ENCODE results near the gene SCGN. TPM values are rescaled to one million over a fixed set of nuclear protein-coding genes. Genes with fewer than 3 reads are reported as not detected.

Gene SCGN
- total RNA-seq, result not detected

DNA sequence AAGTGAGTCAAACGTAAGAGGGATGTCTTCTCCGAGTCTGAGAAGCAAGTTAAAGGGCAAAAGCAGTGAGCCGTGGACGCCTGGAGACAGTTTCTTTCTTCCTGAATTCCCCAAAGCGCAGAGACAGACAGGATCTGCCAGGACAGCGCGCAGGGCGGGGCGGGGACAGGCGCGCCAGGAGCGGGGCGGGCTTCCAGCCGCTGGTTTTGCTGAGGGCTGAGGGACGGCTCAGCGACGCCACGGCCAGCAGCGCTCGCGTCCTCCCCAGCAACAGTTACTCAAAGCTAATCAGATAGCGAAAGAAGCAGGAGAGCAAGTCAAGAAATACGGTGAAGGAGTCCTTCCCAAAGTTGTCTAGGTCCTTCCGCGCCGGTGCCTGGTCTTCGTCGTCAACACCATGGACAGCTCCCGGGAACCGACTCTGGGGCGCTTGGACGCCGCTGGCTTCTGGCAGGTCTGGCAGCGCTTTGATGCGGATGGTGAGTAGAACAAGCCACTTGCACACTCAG, at the start of gene SCGN:
Gene SCGN (plus strand): TSS at position 209 of the 509 bp plus-strand sequence. CDS start 189 bp downstream, at position 398.
- Mint-ChIP-seq H3K27ac (no peak within 1 kb of the TSS), H3K27me3 (peaks cover 54% of the 10 kb centered on the region), H3K36me3 (no peaks in the 10 kb centered on the region), H3K4me1 (no peaks in the 10 kb centered on the region), H3K4me3 (no peak within 1 kb of the TSS), H3K9me3 (no peaks in the 10 kb centered on the region)
- ATAC-seq (ENCODE audit: low read depth) (peak; percentile 61), DNase-seq (peak; percentile 64)
- POLR2A ChIA-PET, result no interaction called here

DNA sequence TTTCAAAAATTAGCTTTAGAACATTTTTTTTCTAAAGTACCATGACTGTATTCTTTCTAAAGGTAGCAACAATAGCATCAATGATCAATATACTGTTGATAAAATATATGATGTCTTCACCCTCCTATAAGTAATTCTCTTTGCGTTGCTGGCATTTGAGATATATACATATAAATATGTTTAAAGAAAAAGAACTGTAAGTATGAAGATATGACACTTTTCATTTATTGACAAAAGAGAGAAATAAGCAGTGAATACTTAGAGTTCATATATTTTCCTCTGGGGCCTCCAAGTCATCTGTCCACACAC, 49.4 kb upstream of the SCGN start:
- Mint-ChIP-seq H3K4me3 (no peak overlapping the region), H3K9me3 (no peaks in the 10 kb centered on the region), H3K27ac (no peak overlapping the region), H3K4me1 (no peaks in the 10 kb centered on the region), H3K27me3 (no peaks in the 10 kb centered on the region), H3K36me3 (no peaks in the 10 kb centered on the region)
- DNase-seq (no peak), ATAC-seq (ENCODE audit: low read depth) (no peak)
- POLR2A ChIA-PET, result no interaction called here

- Mint-ChIP-seq H3K9me3 (no peaks in the 10 kb centered on the region), H3K4me3 (no peak overlapping the region), H3K36me3 (no peaks in the 10 kb centered on the region), H3K27ac (no peak overlapping the region), H3K4me1 (no peaks in the 10 kb centered on the region), H3K27me3 (no peaks in the 10 kb centered on the region)
- DNase-seq (no peak), ATAC-seq (ENCODE audit: low read depth) (no peak)
- POLR2A ChIA-PET, result no interaction called here
These were observed 48.8 kb upstream of the SCGN start for GRCh38 chr6:25603251-25603650.

- peak overlapping the region; percentile 36 for H3K27ac Mint-ChIP-seq
- ATAC-seq (ENCODE audit: low read depth) (no peak), DNase-seq (no peak)
- H3K9me3 Mint-ChIP-seq, result no peaks in the 10 kb centered on the region
- POLR2A ChIA-PET, result no interaction called here
- no peaks in the 10 kb centered on the region for H3K4me1 Mint-ChIP-seq
- H3K27me3 Mint-ChIP-seq, result no peaks in the 10 kb centered on the region
- H3K36me3 Mint-ChIP-seq, result peaks cover 2% of the 10 kb centered on the region
- H3K4me3 Mint-ChIP-seq, result no peak overlapping the region
These were observed 45.9 kb upstream of the SCGN start for GRCh38 chr6:25606151-25606550.

- no peaks in the 10 kb centered on the region for H3K27me3 Mint-ChIP-seq
- no peak overlapping the region for H3K27ac Mint-ChIP-seq
- ATAC-seq (ENCODE audit: low read depth) (no peak), DNase-seq (no peak)
- POLR2A ChIA-PET, result no interaction called here
- H3K9me3 Mint-ChIP-seq, result no peaks in the 10 kb centered on the region
- H3K36me3 Mint-ChIP-seq, result peaks cover 6% of the 10 kb centered on the region
- H3K4me3 Mint-ChIP-seq, result no peak overlapping the region
- no peaks in the 10 kb centered on the region for H3K4me1 Mint-ChIP-seq
These were observed 43.3 kb upstream of the SCGN start for GRCh38 chr6:25608558-25609174.

DNA sequence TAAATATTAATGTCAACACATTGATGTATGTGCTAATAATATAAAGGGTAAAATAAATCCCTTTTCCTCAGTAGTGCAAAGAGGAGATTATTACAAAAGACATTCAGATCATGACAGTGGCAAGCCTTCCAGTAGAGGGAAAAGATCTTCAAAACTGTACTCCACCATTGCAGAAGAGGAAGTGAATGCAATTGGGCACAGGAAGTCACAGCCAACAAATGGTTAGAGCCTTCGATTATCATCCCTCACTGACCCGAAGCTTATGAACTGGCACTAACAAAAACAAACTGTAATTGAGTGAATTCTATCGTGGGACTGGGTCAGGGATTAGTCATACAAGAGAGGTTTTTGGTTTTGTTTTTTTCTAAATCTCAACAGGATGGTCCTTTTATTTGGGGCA, 39.3 kb upstream of the SCGN start:
- Mint-ChIP-seq H3K4me3 (no peak overlapping the region), H3K27me3 (no peaks in the 10 kb centered on the region), H3K36me3 (peaks cover 6% of the 10 kb centered on the region), H3K27ac (no peak overlapping the region), H3K4me1 (no peaks in the 10 kb centered on the region), H3K9me3 (no peaks in the 10 kb centered on the region)
- DNase-seq (no peak), ATAC-seq (ENCODE audit: low read depth) (no peak)
- POLR2A ChIA-PET, result interaction anchor here (0.6 kb wide), 1 partner anchor 914 kb away, joined by 3 read pairs; no protein-coding TSS in a partner anchor

DNA sequence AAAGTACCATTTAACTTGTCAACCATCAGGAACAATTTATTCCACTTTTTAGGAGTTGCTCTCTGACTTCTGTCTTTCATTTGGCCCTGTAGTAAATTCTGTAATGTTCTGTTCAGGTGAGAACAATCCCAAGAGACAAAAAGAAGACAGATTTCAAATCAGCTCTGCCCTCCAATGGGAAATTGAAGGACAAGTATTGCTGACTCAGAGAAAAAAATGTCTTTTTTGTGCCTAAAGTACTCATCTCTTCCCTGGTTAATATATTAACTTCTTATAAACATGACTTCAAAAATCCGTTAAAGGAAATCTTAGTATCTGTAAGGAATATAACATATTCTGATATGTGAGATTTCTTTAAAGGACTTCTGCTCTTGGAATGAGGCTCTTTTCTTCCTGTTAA, 38.6 kb upstream of the SCGN start:
- POLR2A ChIA-PET, result interaction anchor here (0.6 kb wide), 1 partner anchor 915 kb away, joined by 3 read pairs; no protein-coding TSS in a partner anchor
- DNase-seq (no peak), ATAC-seq (ENCODE audit: low read depth) (no peak)
- peaks cover 6% of the 10 kb centered on the region for H3K36me3 Mint-ChIP-seq
- no peak overlapping the region for H3K27ac Mint-ChIP-seq
- H3K4me3 Mint-ChIP-seq, result no peak overlapping the region
- H3K9me3 Mint-ChIP-seq, result no peaks in the 10 kb centered on the region
- no peaks in the 10 kb centered on the region for H3K4me1 Mint-ChIP-seq
- H3K27me3 Mint-ChIP-seq, result no peaks in the 10 kb centered on the region

GRCh38 chr6:25614052-25614451, 38.0 kb upstream of the SCGN start:
- Mint-ChIP-seq H3K4me3 (no peak overlapping the region), H3K9me3 (no peaks in the 10 kb centered on the region), H3K36me3 (peaks cover 6% of the 10 kb centered on the region), H3K27ac (no peak overlapping the region), H3K27me3 (no peaks in the 10 kb centered on the region), H3K4me1 (no peaks in the 10 kb centered on the region)
- POLR2A ChIA-PET, result no interaction called here
- no peak for ATAC-seq (ENCODE audit: low read depth)
- no peak for DNase-seq

GRCh38 chr6:25615471-25615870, 36.5 kb upstream of the SCGN start:
- no peak overlapping the region for H3K27ac Mint-ChIP-seq
- no peaks in the 10 kb centered on the region for H3K9me3 Mint-ChIP-seq
- DNase-seq, result no peak
- POLR2A ChIA-PET, result no interaction called here
- H3K36me3 Mint-ChIP-seq, result peaks cover 5% of the 10 kb centered on the region
- no peak overlapping the region for H3K4me3 Mint-ChIP-seq
- H3K4me1 Mint-ChIP-seq, result no peaks in the 10 kb centered on the region
- no peak for ATAC-seq (ENCODE audit: low read depth)
- H3K27me3 Mint-ChIP-seq, result no peaks in the 10 kb centered on the region

- no peaks in the 10 kb centered on the region for H3K27me3 Mint-ChIP-seq
- ATAC-seq (ENCODE audit: low read depth), result no peak
- H3K4me3 Mint-ChIP-seq, result no peak overlapping the region
- H3K36me3 Mint-ChIP-seq, result no peaks in the 10 kb centered on the region
- POLR2A ChIA-PET, result no interaction called here
- no peak for DNase-seq
- no peak overlapping the region for H3K27ac Mint-ChIP-seq
- H3K4me1 Mint-ChIP-seq, result no peaks in the 10 kb centered on the region
- H3K9me3 Mint-ChIP-seq, result no peaks in the 10 kb centered on the region
These were observed 34.0 kb upstream of the SCGN start for GRCh38 chr6:25617997-25618396.

DNA sequence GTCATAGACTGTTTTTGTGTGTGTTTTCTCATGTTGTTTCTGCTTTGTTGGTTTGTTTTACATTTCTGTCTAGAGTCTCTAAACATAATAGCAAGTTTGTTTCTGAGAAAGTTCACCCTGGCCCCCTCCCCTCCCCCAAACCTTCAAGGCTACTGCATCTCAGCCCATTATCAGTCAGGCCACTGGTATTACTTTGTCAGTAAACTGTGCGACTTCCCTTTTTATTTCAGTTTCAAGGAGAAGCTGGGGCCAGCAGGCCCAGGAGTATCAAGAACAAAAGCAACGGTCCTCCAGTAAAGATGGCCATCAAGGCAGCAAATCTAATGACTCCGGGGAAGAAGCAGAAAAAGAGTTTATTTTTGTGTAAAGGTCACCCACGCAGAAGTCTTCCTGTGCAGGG, 32.8 kb upstream of the SCGN start:
- no peaks in the 10 kb centered on the region for H3K4me1 Mint-ChIP-seq
- no peaks in the 10 kb centered on the region for H3K9me3 Mint-ChIP-seq
- no peak overlapping the region for H3K4me3 Mint-ChIP-seq
- DNase-seq (no peak), ATAC-seq (ENCODE audit: low read depth) (no peak)
- H3K27ac Mint-ChIP-seq, result no peak overlapping the region
- POLR2A ChIA-PET, result no interaction called here
- H3K36me3 Mint-ChIP-seq, result no peaks in the 10 kb centered on the region
- no peaks in the 10 kb centered on the region for H3K27me3 Mint-ChIP-seq

GRCh38 chr6:25620391-25620790, 31.6 kb upstream of the SCGN start:
- POLR2A ChIA-PET, result no interaction called here
- H3K4me1 Mint-ChIP-seq, result no peaks in the 10 kb centered on the region
- H3K4me3 Mint-ChIP-seq, result no peak overlapping the region
- H3K9me3 Mint-ChIP-seq, result no peaks in the 10 kb centered on the region
- ATAC-seq (ENCODE audit: low read depth) (no peak), DNase-seq (no peak)
- H3K27ac Mint-ChIP-seq, result no peak overlapping the region
- H3K36me3 Mint-ChIP-seq, result no peaks in the 10 kb centered on the region
- H3K27me3 Mint-ChIP-seq, result no peaks in the 10 kb centered on the region

GRCh38 chr6:25623065-25623464, 28.9 kb upstream of the SCGN start:
- no peak overlapping the region for H3K4me3 Mint-ChIP-seq
- DNase-seq, result no peak
- H3K27me3 Mint-ChIP-seq, result peaks cover 4% of the 10 kb centered on the region
- no peaks in the 10 kb centered on the region for H3K9me3 Mint-ChIP-seq
- no peak overlapping the region for H3K27ac Mint-ChIP-seq
- no peaks in the 10 kb centered on the region for H3K4me1 Mint-ChIP-seq
- no peak for ATAC-seq (ENCODE audit: low read depth)
- no peaks in the 10 kb centered on the region for H3K36me3 Mint-ChIP-seq
- POLR2A ChIA-PET, result no interaction called here

- ATAC-seq (ENCODE audit: low read depth) (no peak), DNase-seq (no peak)
- Mint-ChIP-seq H3K4me3 (no peak overlapping the region), H3K27ac (no peak overlapping the region), H3K4me1 (no peaks in the 10 kb centered on the region), H3K36me3 (no peaks in the 10 kb centered on the region), H3K9me3 (no peaks in the 10 kb centered on the region), H3K27me3 (peaks cover 4% of the 10 kb centered on the region)
- POLR2A ChIA-PET, result no interaction called here
These were observed 28.1 kb upstream of the SCGN start for GRCh38 chr6:25623879-25624278.

DNA sequence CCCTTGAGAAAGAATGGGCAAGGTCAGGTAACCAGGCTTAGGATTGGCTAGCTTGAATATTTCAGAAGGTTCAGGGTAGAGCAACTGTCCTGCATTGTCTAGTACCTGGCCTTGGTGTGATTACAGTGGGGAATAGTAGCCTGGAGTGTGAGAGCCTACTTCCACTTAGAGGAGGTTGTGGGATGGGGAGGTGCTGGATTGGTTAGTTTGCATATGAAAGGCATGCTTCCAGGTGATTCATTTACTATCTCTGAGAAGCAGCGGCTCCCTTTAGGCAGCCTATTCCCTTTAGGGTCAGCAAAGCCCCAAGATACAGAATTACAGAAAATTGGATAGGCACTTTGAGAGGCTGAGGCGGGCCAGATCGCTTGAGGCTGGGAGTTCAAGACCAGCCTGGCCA, 25.0 kb upstream of the SCGN start:
- Mint-ChIP-seq H3K27me3 (peaks cover 8% of the 10 kb centered on the region), H3K27ac (no peak overlapping the region)
- no peak for ATAC-seq (ENCODE audit: low read depth)

More for the DNA sequence above, 25.0 kb upstream of the SCGN start:
- Mint-ChIP-seq H3K36me3 (no peaks in the 10 kb centered on the region), H3K9me3 (no peaks in the 10 kb centered on the region), H3K4me1 (no peaks in the 10 kb centered on the region), H3K4me3 (no peak overlapping the region)
- DNase-seq, result no peak
- POLR2A ChIA-PET, result no interaction called here
